Stimulated activated CD8-positive, alpha-beta memory T cell treated with anti-CD3 and anti-CD28 coated beads, Interleukin-4, amount 100 ng/mL, for 48 hours (primary cell): ENCODE measurements around the gene SP5.
"Not testable (repeated sequence)": the region's sequence is repeated elsewhere in the genome, so short reads cannot be mapped to it uniquely, and the experiment has no call there.

Experiments used
- DNase-seq: peaks from one replicate; pipeline ENCODE4 v3.0.0-alpha.2; 2020

Gene SP5

DNA sequence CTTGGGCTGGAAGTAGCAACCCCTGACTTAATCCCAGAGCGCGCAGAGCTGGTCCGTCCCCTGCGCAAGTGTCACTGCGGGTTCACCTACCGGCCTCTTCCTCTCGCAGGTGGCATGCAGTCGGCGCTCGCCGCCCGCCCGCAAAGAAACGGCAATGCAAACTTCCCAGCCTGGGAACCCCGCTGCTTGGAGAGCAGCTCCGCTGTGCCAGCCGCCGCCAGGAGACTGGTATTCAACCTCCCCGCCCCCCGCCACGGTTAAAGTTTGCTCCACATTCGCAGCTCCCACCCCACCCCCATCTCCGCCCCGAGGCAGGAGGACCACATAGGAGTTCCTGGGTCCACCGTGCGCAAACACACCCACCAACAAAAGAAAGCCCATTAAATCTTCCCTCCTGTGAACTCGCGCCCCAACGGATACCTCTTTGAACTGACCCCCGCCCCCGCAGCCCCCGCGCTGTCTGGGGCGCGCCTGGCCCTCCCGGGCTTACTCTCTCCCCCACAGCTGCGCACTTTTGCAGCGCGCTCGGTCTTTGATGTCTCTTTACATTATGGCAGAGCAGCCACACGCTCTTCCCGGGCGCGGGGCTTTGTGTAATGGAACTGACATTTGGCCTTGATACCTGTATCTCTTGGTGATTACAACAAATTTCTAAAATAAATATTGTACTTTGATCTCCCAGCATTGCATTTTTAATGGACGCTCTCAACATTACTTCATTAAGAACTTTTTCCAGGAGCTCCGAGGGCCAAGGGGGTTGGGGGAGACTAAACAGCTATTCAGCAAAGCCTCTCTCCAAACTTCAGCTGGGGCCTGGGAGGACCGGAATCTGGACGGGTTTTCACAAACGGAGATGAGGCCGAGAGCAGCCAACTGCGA is 3.1 kb upstream of the SP5 start:
- peak; percentile 31 for DNase-seq

DNA sequence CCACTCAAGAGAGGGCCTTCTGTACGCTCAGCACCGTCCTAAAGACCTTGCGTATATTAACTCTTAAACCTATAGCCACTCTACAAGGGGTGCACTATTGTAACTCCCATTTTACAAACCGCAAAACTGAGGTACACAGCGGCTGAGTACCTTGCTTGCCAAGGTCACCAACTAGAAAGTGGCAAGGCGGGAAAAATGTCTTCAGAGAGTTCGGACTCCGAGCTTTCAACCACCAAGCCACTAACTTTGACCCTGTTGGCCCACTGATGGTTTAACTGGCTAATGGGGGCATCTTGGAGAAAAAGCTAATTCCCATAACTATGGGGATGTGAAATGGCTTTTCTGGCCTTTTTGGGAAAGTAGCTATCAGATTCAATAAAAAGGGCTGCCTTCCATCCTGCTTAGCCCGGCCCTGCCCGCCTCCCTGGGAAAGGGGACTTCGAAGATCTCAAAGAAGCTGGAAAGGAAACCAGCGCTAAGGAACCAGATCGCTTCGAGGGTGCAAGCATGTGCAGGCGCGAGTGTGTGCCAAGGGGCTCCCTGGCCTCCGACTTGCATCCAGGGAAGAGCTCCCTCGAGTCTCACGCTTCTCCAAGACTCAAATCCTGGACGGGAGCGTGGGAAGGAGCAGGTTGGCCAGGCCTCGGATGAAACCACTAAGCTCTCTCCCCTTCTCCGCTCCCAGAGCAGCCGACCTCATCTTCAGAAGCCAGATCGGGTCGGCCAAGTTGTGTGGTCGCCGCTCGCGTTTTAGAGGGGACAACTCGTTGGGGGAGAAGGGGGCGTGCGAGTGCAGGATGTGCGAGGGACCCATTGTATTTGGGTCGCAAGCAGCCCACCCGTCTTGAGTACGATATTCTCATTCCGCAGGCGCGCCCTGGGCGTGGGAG is 2.2 kb upstream of the SP5 start:
- DNase-seq = no peak

DNA sequence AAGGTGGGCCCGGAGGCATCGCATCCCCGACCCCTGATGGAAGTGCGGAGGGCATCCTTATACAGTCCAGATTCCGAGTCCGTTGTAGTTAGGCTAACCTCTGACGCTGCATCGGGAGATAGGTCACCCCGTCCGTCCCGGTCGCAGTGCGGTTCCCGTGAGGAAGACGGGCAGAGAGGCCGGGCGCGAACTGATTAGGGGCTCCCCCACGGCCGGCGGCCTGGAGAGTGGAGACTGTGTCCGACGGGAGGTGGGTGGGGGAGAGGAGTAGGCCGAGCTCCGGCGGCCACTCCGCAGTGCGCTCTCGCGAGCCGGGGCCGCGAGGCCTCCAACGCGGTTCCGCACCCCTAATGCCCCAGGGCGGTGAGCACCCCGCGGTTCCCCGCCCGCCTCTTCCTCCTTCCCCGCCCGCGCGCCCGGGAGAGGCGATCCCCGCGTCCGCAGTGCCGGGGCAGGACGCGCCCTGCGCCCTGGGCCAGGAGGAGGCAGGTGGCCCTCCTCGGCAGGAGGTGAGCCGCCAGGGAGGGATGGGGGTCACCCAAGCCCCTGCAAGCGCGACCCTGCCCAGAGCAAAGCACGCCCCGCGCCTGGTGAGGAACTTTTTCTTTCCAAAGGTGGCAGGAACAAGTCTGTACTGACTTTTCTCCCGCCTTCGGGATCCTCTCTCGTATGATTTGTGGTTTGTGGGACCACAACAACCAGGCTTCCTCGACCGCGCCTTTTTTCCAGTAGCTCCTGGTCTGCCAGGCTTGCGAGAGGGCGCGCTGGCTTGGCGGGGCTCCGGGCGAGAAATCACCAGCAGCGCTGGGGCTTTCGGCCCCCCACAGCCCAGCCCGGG is 1.4 kb upstream of the SP5 start:
- DNase-seq = no peak

DNA sequence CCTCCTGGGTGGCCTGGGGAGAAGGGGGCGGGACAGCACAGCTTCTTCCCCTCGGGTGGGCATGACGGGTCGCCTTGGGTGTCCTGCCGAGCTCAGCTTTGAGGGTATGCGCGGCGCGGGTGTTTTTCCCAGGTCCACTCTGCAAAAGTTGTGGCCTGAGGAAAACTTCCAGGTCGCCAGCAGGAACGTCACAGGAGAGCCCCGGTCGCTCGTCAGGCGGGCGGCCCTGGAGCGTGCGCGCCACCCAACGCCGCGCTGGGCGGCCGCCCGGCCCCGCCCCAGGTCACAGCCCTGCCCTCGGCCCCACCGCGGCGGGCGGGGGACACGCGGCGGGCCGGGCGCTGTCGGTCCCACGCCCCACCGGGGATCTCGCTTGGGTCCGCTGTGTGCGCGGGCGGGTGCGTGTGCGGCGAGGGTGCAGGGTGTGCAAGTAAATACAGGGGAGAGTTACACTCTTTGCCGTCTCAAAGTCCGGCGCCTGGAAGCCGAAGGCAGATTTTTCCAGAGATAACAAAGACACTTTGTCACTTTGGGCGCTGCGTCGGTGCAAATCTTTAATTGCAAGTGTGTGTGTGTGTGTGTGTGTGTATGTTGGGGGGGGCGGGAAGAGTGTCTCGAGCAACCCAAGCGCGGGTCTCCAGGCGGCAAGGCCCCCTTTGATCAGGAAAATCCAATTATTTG is 616 bp upstream of the SP5 start:
- no peak for DNase-seq

DNA sequence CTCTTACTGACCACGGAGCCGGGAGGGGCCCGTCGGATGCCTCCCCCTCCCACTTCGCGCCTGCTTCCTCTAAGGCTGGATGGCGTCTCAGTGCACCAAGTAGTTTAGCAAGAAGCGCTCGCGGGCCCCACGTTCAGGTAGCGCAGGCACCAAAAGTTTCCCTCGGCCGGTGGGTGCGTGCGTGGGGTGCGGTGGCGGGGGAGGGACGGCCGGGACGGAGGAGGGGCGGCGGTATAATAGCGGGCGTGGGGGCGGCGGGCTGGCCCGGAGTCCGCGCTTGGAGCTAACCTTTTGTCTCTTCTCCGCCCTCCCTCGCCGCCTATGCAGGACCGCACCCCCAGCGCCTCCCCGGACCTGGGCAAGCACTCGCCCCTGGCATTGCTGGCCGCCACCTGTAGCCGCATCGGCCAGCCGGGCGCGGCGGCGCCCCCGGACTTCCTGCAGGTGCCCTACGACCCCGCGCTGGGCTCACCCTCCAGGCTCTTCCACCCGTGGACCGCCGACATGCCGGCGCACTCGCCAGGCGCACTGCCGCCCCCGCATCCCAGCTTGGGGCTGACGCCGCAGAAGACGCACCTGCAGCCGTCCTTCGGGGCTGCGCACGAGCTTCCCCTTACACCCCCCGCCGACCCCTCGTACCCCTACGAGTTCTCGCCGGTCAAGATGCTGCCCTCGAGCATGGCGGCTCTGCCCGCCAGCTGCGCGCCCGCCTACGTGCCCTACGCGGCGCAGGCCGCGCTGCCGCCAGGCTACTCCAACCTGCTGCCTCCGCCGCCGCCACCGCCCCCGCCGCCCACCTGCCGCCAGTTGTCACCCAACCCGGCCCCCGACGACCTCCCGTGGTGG is 1.0 kb downstream of the SP5 start:
- DNase-seq = no peak

GRCh38 chr2:170716851-170717598 is 1.9 kb downstream of the SP5 start:
- DNase-seq = peak; percentile 60

- no peak for DNase-seq
Observed at GRCh38 chr2:170717599-170717963, 2.4 kb downstream of the SP5 start.

- DNase-seq = no peak
Observed at GRCh38 chr2:170717991-170718589, 3.0 kb downstream of the SP5 start.

- DNase-seq = no peak
Observed at GRCh38 chr2:170719810-170720209, 4.7 kb downstream of the SP5 start.

- DNase-seq = no peak
Observed at GRCh38 chr2:170721678-170722077, 6.5 kb downstream of the SP5 start.

- DNase-seq = no peak
Observed at GRCh38 chr2:170722301-170722700, 7.2 kb downstream of the SP5 start.

- no peak for DNase-seq
Observed at GRCh38 chr2:170723446-170723958, 8.4 kb downstream of the SP5 start.

DNA sequence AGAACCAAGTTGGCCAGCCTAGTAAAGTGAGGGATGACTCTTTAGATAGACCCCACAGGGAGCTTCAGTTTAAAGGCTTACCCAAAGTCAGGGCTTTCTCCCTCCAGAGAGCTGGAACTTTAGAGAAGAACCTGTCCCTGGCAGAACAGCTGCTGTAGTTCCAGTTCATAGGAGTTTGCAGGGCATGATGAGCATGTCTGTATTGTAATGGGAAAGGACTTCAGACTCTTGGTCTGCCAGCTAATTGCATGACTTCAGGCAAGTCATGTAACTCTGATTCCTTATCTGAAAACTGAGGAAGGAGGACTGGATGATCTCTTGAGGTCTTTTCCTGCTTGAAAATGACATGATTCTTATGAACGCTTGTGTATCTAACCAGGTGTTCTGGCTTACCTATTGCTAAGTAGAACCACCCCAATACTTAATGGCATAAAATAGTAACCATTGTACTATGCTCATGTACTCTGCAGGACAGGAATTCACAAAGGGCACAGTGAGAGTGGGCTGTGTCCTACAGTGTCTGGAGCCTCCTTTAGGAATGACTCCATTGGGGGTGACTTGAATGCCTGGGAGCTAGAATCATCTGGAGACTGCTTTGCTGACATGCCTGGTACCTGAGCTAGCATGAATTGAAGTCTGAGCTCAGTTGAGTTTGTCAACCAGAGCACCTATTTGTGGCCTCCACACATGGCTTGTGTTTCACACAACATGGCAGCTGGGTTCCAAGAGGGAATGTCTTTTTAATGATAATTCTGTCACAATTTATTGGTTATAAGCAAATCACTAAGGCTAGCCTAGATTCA is 18.9 kb downstream of the SP5 start:
- DNase-seq = no peak

DNA sequence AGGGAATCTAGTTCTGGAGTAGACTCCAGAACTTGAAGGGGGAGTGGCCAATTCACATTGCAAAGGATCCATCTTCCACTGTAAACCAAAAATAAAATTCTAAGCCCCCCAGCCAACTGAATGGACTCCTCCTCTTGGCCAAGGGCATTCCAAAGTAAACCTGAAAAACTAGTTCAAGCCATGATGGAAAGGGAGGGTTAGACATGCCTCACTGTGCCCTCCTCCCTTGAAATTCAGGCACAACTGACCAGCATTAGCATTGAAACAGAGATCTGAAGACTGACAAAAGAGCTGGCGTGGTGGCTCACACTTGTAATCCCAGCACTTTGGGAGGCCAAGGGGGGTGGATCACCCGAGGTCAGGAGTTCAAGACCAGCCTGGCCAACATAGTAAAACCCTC is 19.5 kb downstream of the SP5 start:
- not testable (repeated sequence) for DNase-seq

GRCh38 chr2:170736628-170737027 is 21.5 kb downstream of the SP5 start:
- DNase-seq = no peak

DNA sequence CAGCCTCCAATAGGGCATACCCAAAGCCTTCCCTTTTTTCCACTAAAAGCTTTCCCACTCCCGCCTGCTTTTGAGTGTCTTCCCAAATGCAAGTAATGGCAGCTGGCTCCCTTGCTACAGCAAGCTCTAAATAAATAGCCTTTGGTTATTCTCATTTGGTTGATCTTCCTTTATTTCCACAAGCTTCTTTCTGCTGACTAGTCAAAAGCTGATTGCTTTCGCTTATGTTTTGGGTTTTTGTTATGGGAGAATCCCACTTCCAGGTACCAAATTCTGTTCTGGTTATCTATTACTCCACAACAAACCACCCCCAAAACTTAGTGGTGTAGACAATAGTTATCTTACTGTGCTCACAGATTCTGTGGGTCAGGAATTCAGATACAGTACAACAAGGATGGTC is 22.3 kb downstream of the SP5 start:
- DNase-seq = no peak

DNA sequence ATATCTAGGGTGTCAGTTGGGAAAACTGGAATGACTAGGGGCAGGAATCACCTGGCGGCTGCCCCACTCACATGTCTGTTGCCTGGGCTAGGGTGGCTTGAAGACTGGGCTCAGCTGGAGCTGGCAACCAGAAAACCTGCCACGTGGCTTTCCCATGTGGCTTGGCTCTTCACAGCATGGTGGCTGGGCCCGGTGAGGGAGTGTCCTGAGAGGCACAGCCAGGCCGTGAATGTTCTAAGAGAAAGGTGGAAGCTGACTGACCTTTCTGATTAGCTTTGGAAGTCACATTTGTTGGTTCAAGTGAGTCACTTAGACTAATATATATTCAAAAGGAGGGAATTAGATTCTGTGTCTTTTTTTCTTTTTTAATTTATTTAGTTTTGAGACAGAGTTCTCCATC is 22.7 kb downstream of the SP5 start:
- DNase-seq = no peak

- DNase-seq = no peak
Observed at GRCh38 chr2:170739048-170739447, 23.9 kb downstream of the SP5 start.

GRCh38 chr2:170739507-170740046 is 24.4 kb downstream of the SP5 start:
- DNase-seq = no peak
